ENCODE results near the gene NUMBL.
A peak's percentile ranks its signal among the peaks of the same experiment; 100 is the strongest.

NUMBL gene

DNA sequence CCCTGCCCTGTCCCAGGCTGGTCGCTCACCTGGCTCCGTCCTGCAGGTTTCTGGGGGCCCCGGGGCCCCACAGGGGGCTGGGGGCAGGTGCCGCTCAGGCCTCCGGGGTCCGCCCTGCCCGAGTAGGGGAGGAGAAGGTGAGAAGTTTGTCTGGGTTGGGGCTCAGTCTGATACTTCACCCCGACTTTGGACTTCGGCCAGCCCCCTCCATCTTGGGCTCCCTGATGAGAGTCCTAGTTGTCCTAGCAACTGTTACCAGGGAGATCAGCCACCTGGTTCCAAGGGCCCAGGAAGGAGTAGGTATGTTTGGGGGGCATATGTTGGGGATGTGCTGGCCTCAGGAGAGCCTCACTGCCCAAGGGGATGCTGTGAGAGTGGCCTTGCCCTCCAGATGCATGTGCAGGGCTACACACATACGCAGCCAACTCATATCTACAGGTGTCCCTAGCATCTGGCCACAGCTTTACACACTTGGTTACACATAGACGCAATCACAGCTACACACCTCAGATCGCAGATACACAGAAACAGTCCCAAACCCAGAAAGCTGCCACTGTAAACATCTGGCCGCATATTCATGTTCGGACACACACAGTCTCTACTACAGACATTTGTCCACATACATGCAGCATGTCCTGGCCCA, 3.4 kb downstream of the NUMBL start:
- H3K18ac ChIP-seq (ENCODE audit: low read depth in 1 of 2, low read length in 2 of 2), result no peak overlapping the region
- peak overlapping the region; percentile 54 for H2BK15ac ChIP-seq (ENCODE audit: low read depth, poor library complexity, severe bottlenecking)
- no peak overlapping the region for H2AK5ac ChIP-seq (ENCODE audit: low read length, severe bottlenecking)
- peak overlapping the region in 1 of 2 experiments; percentile 41 for H3K23ac ChIP-seq (ENCODE audit: low read length in 2 of 2)
- no peaks in the 10 kb centered on the region for H3K9me3 ChIP-seq (ENCODE audit: control insufficient read depth, low read length)
- H2BK120ac ChIP-seq (ENCODE audit: low read depth, low read length), result no peak overlapping the region
- no peak overlapping the region for H2BK5ac ChIP-seq (ENCODE audit: low read depth, low read length, poor library complexity, severe bottlenecking)
- H3K27ac ChIP-seq (ENCODE audit: low read length, poor library complexity, severe bottlenecking), result no peak overlapping the region
- H2BK12ac ChIP-seq (ENCODE audit: low read length in 2 of 2), result no peak overlapping the region
- H3K9ac ChIP-seq (ENCODE audit: low read length), result peak overlapping the region; percentile 40
- no peak for DNase-seq
- H3K79me1 ChIP-seq (replicated peaks; ENCODE audit: low read length, poor library complexity, severe bottlenecking), result peaks cover 24% of the 10 kb centered on the region
- H3K14ac ChIP-seq (ENCODE audit: low read length in 2 of 2), result no peak overlapping the region
- 97% methylated on average over 14 of the region's 14 CpGs for WGBS
- H3K36me3 ChIP-seq (ENCODE audit: control insufficient read depth in 1 of 2, insufficient read depth in 2 of 2, low read depth in 1 of 2, low read length in 2 of 2), result peaks cover 46 to 60% of the 10 kb centered on the region in 2 experiments
- no peak overlapping the region for H3K4ac ChIP-seq (ENCODE audit: low read depth in 1 of 2, low read length in 2 of 2)
- H4K91ac ChIP-seq (ENCODE audit: low read length), result no peak overlapping the region
- no peaks in the 10 kb centered on the region for H3K27me3 ChIP-seq (ENCODE audit: control insufficient read depth in 1 of 2, insufficient read depth in 1 of 2, low read length in 2 of 2)
- no peak overlapping the region for H4K8ac ChIP-seq (ENCODE audit: low read length)
- no peak overlapping the region for H3K4me3 ChIP-seq (ENCODE audit: insufficient read depth in 1 of 2, low read depth in 1 of 2, low read length in 2 of 2)
- no peak overlapping the region for H2AFZ ChIP-seq (ENCODE audit: low read depth, low read length)
- H3K4me2 ChIP-seq (ENCODE audit: low read length, poor library complexity, severe bottlenecking), result no peak overlapping the region
- H3K4me1 ChIP-seq (ENCODE audit: control insufficient read depth, insufficient read depth, low read depth, low read length), result peaks cover 26% of the 10 kb centered on the region

DNA sequence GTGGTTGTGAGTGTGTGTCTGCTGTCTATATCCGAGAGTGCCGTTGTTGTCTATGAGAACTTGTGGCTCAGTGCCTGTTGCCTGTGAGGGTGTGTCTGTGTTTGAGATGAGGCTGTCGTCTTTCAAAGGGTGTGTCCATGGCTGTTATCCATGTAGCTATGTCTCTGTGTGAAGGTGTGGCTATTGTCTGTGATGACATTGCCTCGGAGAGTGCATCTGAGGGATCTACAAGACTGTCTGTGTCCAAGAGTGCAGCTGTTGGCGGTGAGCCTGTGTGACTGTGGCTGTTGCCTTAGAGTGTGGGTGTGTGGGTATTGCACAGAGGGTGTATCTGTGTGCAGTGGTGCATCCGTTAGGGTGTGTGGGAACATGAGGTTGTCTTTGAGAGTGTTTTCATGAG, 4.9 kb downstream of the NUMBL start:
- Histone ChIP-seq H4K8ac (ENCODE audit: low read length) (no peak overlapping the region), H3K4me1 (ENCODE audit: control insufficient read depth, insufficient read depth, low read depth, low read length) (peaks cover 17% of the 10 kb centered on the region), H3K4me2 (ENCODE audit: low read length, poor library complexity, severe bottlenecking) (no peak overlapping the region), H3K36me3 (ENCODE audit: control insufficient read depth in 1 of 2, insufficient read depth in 2 of 2, low read depth in 1 of 2, low read length in 2 of 2) (peaks cover 53 to 65% of the 10 kb centered on the region in 2 experiments), H3K9ac (ENCODE audit: low read length) (no peak overlapping the region), H3K4ac (ENCODE audit: low read depth in 1 of 2, low read length in 2 of 2) (no peak overlapping the region), H2BK120ac (ENCODE audit: low read depth, low read length) (no peak overlapping the region), H3K27ac (ENCODE audit: low read length, poor library complexity, severe bottlenecking) (no peak overlapping the region), H3K9me3 (ENCODE audit: control insufficient read depth, low read length) (no peaks in the 10 kb centered on the region), H3K14ac (ENCODE audit: low read length in 2 of 2) (no peak overlapping the region), H3K4me3 (ENCODE audit: insufficient read depth in 1 of 2, low read depth in 1 of 2, low read length in 2 of 2) (no peak overlapping the region), H3K27me3 (ENCODE audit: control insufficient read depth in 1 of 2, insufficient read depth in 1 of 2, low read length in 2 of 2) (no peaks in the 10 kb centered on the region), H2BK12ac (ENCODE audit: low read length in 2 of 2) (no peak overlapping the region), H2AFZ (ENCODE audit: low read depth, low read length) (no peak overlapping the region), H2BK15ac (ENCODE audit: low read depth, poor library complexity, severe bottlenecking) (no peak overlapping the region), H3K79me1 (replicated peaks; ENCODE audit: low read length, poor library complexity, severe bottlenecking) (peaks cover 28% of the 10 kb centered on the region), H2BK5ac (ENCODE audit: low read depth, low read length, poor library complexity, severe bottlenecking) (no peak overlapping the region), H4K91ac (ENCODE audit: low read length) (no peak overlapping the region), H3K23ac (ENCODE audit: low read length in 2 of 2) (no peak overlapping the region), H3K18ac (ENCODE audit: low read depth in 1 of 2, low read length in 2 of 2) (no peak overlapping the region), H2AK5ac (ENCODE audit: low read length, severe bottlenecking) (no peak overlapping the region)
- 94% methylated on average over 6 of the region's 6 CpGs for WGBS
- no peak for DNase-seq

DNA sequence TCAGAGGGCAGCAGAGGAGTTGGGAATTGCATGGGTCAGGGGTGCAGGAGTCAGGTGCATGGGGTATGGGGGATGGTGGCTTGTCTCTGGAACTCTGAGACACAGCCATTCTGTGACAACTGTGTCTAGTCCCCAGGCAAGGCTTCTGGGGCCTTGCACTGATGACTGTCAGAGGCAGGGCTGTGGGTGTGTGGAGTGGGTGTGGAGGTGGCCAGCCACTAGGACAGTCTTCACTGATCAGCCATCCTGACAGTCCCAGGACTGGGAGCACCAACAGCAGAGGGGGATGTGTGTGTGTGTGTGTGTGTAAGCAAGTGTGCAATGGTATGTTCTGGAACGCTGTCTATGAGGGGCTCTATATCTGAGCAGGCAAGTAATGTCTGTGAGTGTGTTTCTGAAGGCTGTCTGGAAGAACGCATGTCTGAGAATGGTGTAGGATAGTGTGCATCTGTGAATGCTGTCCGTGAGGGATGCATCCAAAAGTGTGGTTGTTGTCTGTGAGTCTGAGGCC, 5.4 kb downstream of the NUMBL start:
- H3K4me2 ChIP-seq (ENCODE audit: low read length, poor library complexity, severe bottlenecking), result no peak overlapping the region
- H3K4me3 ChIP-seq (ENCODE audit: insufficient read depth in 1 of 2, low read depth in 1 of 2, low read length in 2 of 2), result no peak overlapping the region
- no peak overlapping the region for H4K8ac ChIP-seq (ENCODE audit: low read length)
- H2BK120ac ChIP-seq (ENCODE audit: low read depth, low read length), result no peak overlapping the region
- H3K79me1 ChIP-seq (replicated peaks; ENCODE audit: low read length, poor library complexity, severe bottlenecking), result peaks cover 27% of the 10 kb centered on the region
- H3K4me1 ChIP-seq (ENCODE audit: control insufficient read depth, insufficient read depth, low read depth, low read length), result peaks cover 17% of the 10 kb centered on the region
- no peak overlapping the region for H2BK12ac ChIP-seq (ENCODE audit: low read length in 2 of 2)
- no peak overlapping the region for H2AK5ac ChIP-seq (ENCODE audit: low read length, severe bottlenecking)
- H2BK5ac ChIP-seq (ENCODE audit: low read depth, low read length, poor library complexity, severe bottlenecking), result no peak overlapping the region
- H2AFZ ChIP-seq (ENCODE audit: low read depth, low read length), result no peak overlapping the region
- WGBS, result 92% methylated on average over 3 of the region's 3 CpGs
- H3K18ac ChIP-seq (ENCODE audit: low read depth in 1 of 2, low read length in 2 of 2), result no peak overlapping the region
- DNase-seq, result no peak
- peaks cover 55 to 67% of the 10 kb centered on the region in 2 experiments for H3K36me3 ChIP-seq (ENCODE audit: control insufficient read depth in 1 of 2, insufficient read depth in 2 of 2, low read depth in 1 of 2, low read length in 2 of 2)
- H3K9me3 ChIP-seq (ENCODE audit: control insufficient read depth, low read length), result no peaks in the 10 kb centered on the region
- H4K91ac ChIP-seq (ENCODE audit: low read length), result no peak overlapping the region
- H3K27ac ChIP-seq (ENCODE audit: low read length, poor library complexity, severe bottlenecking), result no peak overlapping the region
- no peak overlapping the region for H3K4ac ChIP-seq (ENCODE audit: low read depth in 1 of 2, low read length in 2 of 2)
- no peak overlapping the region for H2BK15ac ChIP-seq (ENCODE audit: low read depth, poor library complexity, severe bottlenecking)
- no peak overlapping the region for H3K14ac ChIP-seq (ENCODE audit: low read length in 2 of 2)
- H3K27me3 ChIP-seq (ENCODE audit: control insufficient read depth in 1 of 2, insufficient read depth in 1 of 2, low read length in 2 of 2), result no peaks in the 10 kb centered on the region
- no peak overlapping the region for H3K9ac ChIP-seq (ENCODE audit: low read length)
- H3K23ac ChIP-seq (ENCODE audit: low read length in 2 of 2), result no peak overlapping the region

DNA sequence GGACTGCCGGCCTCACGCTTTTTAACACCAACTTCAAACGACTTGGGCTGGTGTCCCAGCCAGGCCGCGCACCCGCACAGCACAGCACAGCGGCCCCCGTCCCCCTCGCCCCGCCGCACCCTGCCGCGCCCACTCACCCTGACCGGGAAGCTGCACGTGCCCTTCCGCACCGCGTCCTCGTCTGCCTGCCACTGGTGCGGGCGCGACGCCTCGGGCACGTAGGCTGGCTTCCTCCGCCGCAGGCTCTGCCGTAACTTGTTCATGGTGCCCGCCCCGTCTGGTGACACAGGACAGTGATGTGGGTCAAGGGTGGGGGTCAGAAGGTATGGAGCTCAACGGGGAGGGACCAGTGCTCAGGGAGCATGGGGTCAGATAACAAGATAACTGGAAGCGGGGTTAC, 6.2 kb downstream of the NUMBL start:
- no peaks in the 10 kb centered on the region for H3K27me3 ChIP-seq (ENCODE audit: control insufficient read depth in 1 of 2, insufficient read depth in 1 of 2, low read length in 2 of 2)
- no peak for DNase-seq
- no peak overlapping the region for H3K9ac ChIP-seq (ENCODE audit: low read length)
- H3K9me3 ChIP-seq (ENCODE audit: control insufficient read depth, low read length), result no peaks in the 10 kb centered on the region
- no peak overlapping the region for H3K4me2 ChIP-seq (ENCODE audit: low read length, poor library complexity, severe bottlenecking)
- no peak overlapping the region for H2BK120ac ChIP-seq (ENCODE audit: low read depth, low read length)
- H3K79me1 ChIP-seq (replicated peaks; ENCODE audit: low read length, poor library complexity, severe bottlenecking), result peaks cover 24% of the 10 kb centered on the region
- peaks cover 62 to 70% of the 10 kb centered on the region in 2 experiments for H3K36me3 ChIP-seq (ENCODE audit: control insufficient read depth in 1 of 2, insufficient read depth in 2 of 2, low read depth in 1 of 2, low read length in 2 of 2)
- peaks cover 11% of the 10 kb centered on the region for H3K4me1 ChIP-seq (ENCODE audit: control insufficient read depth, insufficient read depth, low read depth, low read length)
- no peak overlapping the region for H3K14ac ChIP-seq (ENCODE audit: low read length in 2 of 2)
- no peak overlapping the region for H3K4me3 ChIP-seq (ENCODE audit: insufficient read depth in 1 of 2, low read depth in 1 of 2, low read length in 2 of 2)
- no peak overlapping the region for H2AK5ac ChIP-seq (ENCODE audit: low read length, severe bottlenecking)
- H4K8ac ChIP-seq (ENCODE audit: low read length), result peak overlapping the region; percentile 30
- WGBS, result 98% methylated on average over 32 of the region's 32 CpGs
- H3K23ac ChIP-seq (ENCODE audit: low read length in 2 of 2), result no peak overlapping the region
- no peak overlapping the region for H2BK15ac ChIP-seq (ENCODE audit: low read depth, poor library complexity, severe bottlenecking)
- H2BK5ac ChIP-seq (ENCODE audit: low read depth, low read length, poor library complexity, severe bottlenecking), result no peak overlapping the region
- H3K18ac ChIP-seq (ENCODE audit: low read depth in 1 of 2, low read length in 2 of 2), result no peak overlapping the region
- H4K91ac ChIP-seq (ENCODE audit: low read length), result no peak overlapping the region
- H2AFZ ChIP-seq (ENCODE audit: low read depth, low read length), result no peak overlapping the region
- no peak overlapping the region for H3K27ac ChIP-seq (ENCODE audit: low read length, poor library complexity, severe bottlenecking)
- peak overlapping the region in 1 of 2 experiments; percentile 31 for H2BK12ac ChIP-seq (ENCODE audit: low read length in 2 of 2)
- no peak overlapping the region for H3K4ac ChIP-seq (ENCODE audit: low read depth in 1 of 2, low read length in 2 of 2)

Measured in mesenchymal stem cell (in vitro differentiated cells and primary cell).